Skeletal muscle cell (primary cell): ENCODE results near the gene CELA3A.
"Not testable (repeated sequence)": the region's sequence is repeated elsewhere in the genome, so short reads cannot be mapped to it uniquely, and the experiment has no call there.

ENCODE experiments used
- DNase-seq: peaks from one replicate; pipeline ENCODE4 v3.0.0-alpha.2; 2010; ENCODE audit warnings: low read depth
- H3K4me3 ChIP-seq: 2 replicates; pipeline ENCODE4 v1.5.1; 2011; ENCODE audit warnings: low read depth, mild to moderate bottlenecking, control low read depth, low read length, moderate library complexity

Gene CELA3A, protein sequence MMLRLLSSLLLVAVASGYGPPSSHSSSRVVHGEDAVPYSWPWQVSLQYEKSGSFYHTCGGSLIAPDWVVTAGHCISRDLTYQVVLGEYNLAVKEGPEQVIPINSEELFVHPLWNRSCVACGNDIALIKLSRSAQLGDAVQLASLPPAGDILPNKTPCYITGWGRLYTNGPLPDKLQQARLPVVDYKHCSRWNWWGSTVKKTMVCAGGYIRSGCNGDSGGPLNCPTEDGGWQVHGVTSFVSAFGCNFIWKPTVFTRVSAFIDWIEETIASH

DNA sequence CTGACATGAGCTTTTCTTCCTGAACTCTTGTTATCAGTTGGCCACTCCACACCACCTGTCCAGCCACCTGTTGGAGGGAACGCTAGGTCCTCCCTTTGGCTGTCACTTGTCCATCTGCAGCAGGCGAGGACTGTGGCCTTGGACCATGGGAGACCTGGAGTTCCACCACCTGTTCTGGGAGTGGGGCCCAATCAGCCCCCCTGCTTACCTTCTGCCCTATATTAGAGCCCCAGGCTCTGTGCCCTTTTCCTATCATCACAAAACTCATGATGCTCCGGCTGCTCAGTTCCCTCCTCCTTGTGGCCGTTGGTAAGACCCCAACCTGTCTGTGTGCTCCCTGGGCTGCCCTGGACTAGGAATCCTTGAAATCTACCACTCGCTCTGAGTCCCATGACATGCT, at the start of gene CELA3A:
Gene CELA3A (plus strand): TSS at position 249 of the 400 bp plus-strand sequence. CDS start 18 bp downstream, at position 267.
- no peak for DNase-seq
- H3K4me3 ChIP-seq = no peak within 1 kb of the TSS

- no peak for DNase-seq
- H3K4me3 ChIP-seq = no peak overlapping the region
Measured at GRCh38 chr1:21952786-21953520, 48.5 kb upstream of the CELA3A start.

GRCh38 chr1:21955058-21955457, 46.4 kb upstream of the CELA3A start:
- DNase-seq = no peak
- H3K4me3 ChIP-seq = no peak overlapping the region

- DNase-seq = no peak
- no peak overlapping the region for H3K4me3 ChIP-seq
Measured at GRCh38 chr1:21955501-21956281, 45.8 kb upstream of the CELA3A start.

DNA sequence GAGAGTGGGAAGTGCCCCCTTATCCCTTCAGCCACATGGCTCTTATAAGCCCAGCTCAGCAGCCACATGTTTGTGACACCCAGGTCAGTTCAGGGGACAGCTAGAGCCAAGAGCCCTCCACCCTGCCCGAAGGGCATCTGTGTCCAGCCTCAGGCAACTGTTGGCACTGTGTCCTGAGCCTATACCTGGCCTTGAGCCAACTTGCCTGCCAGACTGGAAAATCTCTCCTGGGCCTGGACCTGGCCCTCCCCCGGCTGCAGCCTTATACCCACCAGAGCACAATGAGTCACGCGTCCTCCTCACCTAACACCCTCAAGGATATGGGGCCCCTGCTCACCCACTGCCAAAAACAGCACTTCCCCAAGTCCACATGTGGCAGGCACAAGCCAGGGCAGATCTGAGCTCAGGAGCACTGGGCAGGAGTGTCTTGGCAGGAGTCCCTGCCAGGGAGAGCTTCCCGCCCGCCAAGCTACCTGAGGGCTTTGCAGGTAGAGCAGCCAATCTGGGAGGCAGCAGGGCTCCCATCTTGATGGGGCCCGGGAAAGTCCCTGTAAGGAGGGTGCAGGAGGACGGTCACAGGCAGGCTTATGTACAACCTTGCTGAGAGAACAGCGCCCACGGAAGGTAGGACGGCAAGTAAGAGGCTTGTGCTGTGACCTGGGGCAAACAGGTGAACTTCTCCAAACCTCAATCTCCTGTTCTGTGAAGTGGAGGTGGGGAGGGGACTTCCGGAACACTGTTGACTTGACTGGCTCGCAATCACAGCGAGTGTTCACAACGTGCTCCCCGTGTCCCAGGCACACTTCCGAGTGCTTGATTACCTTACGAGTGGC, 44.5 kb upstream of the CELA3A start:
- no peak for DNase-seq
- no peak overlapping the region for H3K4me3 ChIP-seq

DNA sequence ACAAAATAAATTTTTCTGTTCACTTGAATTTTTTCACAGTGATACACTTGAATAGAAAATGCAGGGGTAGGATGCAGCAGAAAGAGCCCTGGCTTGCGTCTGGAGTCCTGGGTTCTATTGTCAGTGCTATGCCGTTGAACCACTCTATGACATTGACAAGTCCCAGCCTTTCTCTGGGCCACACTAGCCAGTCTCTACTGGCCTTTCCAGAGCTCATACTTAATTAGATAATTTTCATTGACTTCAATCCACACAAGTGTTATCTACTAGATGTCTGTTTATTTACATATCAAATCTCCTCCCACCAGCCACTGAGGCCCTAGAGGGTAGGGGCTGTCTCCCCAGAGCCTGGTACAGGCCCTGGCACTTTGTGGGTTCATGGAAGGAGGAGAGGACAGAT, 40.1 kb upstream of the CELA3A start:
- DNase-seq = no peak

GRCh38 chr1:21961799-21962198, 39.7 kb upstream of the CELA3A start:
- no peak overlapping the region for H3K4me3 ChIP-seq
- no peak for DNase-seq

More for the DNA sequence above, 40.1 kb upstream of the CELA3A start:
- no peak overlapping the region for H3K4me3 ChIP-seq

- no peak overlapping the region for H3K4me3 ChIP-seq
- DNase-seq = no peak
Measured at GRCh38 chr1:21963477-21964217, 37.8 kb upstream of the CELA3A start.

- peak; percentile 39 for DNase-seq
- no peak overlapping the region for H3K4me3 ChIP-seq
Measured at GRCh38 chr1:21966247-21967000, 35.0 kb upstream of the CELA3A start.

GRCh38 chr1:21967216-21967615, 34.2 kb upstream of the CELA3A start:
- not testable (repeated sequence) for H3K4me3 ChIP-seq, DNase-seq

- not testable (repeated sequence) for H3K4me3 ChIP-seq, DNase-seq
Measured at GRCh38 chr1:21969066-21969465, 32.4 kb upstream of the CELA3A start.

DNA sequence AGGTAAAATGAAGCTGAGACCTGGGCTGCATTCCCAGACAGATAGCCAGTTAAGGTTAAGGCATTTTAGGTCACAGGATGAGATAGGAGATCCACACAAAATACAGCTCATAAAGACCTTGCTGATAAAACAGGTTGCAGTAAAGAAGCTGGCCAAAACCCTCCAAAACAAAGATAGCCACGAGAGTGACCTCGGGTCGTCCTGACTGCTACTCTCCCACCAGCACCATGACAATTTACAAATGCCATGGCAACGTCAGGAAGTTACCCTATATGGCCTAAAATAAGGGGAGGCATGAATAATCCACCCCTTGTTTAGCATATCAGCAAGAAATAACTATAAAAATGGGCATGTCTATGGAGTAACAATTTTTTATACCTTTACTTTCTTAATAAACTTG, 30.9 kb upstream of the CELA3A start:
- not testable (repeated sequence) for DNase-seq, H3K4me3 ChIP-seq

DNA sequence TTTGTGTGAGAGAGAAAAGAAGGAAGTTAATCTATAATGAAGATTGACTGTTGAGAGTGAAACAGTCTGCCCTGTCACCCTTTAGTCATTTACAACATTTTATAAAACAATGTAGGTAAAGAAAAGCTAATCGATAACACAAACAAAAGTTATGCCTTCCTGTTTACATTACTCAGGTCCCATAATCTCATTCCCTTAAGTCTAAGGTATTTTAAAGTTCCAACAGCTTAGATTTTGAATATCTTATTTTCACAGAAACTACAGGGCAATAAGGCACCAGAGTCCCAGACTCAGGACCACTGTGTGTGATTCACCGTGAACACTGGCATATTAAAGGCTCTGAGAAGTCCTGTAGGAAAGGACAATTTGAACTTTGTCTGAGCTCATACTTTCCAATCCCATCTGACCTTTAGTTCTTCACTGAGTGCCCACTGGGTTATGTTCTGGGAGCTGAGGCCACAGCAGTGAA, 28.4 kb upstream of the CELA3A start:
- not testable (repeated sequence) for H3K4me3 ChIP-seq, DNase-seq

DNA sequence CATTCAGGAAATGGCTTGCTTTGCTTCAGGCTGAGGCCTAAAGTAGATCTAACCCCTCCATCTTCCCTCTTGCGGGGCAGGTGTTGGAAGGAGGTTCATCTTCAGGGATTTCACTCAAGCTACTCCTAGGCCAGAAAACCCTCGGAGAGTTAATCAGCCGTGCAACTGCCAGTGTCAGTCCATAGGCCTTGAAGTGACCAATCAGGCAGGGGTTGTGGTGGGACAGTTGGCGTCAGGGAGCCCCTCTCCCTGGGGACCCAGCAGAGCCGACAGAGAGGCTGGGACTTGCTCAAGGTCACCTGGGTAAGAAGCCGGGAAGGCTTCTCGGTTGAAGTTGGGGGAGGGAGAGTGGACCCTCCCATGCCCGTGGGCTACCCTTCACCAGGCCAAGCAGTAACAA, 27.5 kb upstream of the CELA3A start:
- not testable (repeated sequence) for H3K4me3 ChIP-seq, DNase-seq

DNA sequence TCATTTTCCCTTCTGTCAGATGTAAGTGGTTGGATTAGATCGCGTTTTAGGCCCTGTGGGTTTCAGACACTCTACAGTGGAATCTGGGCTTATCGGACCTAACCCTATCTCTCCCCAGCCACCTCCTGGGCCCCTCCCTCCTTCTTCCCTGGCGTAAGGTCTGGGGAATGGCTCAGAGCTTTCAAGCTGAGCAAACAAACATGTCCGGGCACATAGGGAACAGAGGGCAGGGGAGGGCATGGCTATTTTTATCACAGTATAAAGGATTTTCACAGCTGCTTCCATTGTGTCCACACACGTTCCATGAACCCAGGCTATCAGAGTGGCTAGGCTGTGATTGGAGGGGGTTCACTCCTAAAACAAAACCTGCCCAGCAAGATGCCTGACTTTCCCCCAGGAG, 26.8 kb upstream of the CELA3A start:
- not testable (repeated sequence) for DNase-seq, H3K4me3 ChIP-seq

DNA sequence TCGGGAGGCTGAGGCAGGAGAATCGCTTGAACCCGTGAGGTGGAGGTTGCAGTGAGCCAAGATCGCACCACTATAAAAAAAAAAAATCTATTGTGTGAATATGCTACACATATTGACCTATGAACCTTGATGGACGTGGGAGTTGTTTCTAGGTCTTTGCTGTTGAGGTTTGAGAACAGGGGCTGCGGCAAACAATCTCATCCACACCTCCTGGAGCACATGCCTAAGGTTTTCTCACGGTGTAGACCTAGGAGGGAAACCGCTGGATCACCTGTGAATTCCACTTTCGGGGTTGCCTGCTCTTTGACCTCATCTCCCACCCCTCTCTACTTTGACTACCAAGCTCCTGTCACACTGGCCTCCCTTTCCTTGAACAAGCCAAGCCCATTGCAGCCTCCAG, 26.2 kb upstream of the CELA3A start:
- not testable (repeated sequence) for H3K4me3 ChIP-seq, DNase-seq

GRCh38 chr1:21976703-21977239, 24.7 kb upstream of the CELA3A start, which contains the start of gene CELA3B:
TSS of gene CELA3B (plus strand) at chr1:21977022. CDS start at chr1:21977040, 18 bp downstream.
- not testable (repeated sequence) for DNase-seq, H3K4me3 ChIP-seq
